WI38 (cell line): Measurements from ENCODE around the gene CPLANE2.

Source experiments
- H3K4me3 ChIP-seq: 2 replicates; pipeline ENCODE4 v1.5.1; 2011; ENCODE audit warnings: low read depth, mild to moderate bottlenecking, control low read depth, low read length
- CTCF ChIP-seq: IDR thresholded peaks from 2 replicates; pipeline ENCODE4 v1.5.1; 2012; ENCODE audit warnings: low read depth, mild to moderate bottlenecking, control low read depth, low read length

Gene CPLANE2

GRCh38 chr1:16207318-16208269 is 29.4 kb downstream of the CPLANE2 start:
- no peak for TF ChIP-seq CTCF
- H3K4me3 ChIP-seq: peak overlapping the region; percentile 59

- peak overlapping the region; percentile 59 for H3K4me3 ChIP-seq
- TF ChIP-seq CTCF: no peak
These were observed 30.3 kb downstream of the CPLANE2 start for GRCh38 chr1:16206547-16207317.

- TF ChIP-seq CTCF: no peak
- H3K4me3 ChIP-seq: peak overlapping the region; percentile 55
These were observed 31.0 kb downstream of the CPLANE2 start for GRCh38 chr1:16205891-16206546.

- no peak for TF ChIP-seq CTCF
- H3K4me3 ChIP-seq: no peak overlapping the region
These were observed 31.7 kb downstream of the CPLANE2 start for GRCh38 chr1:16205334-16205671.

GRCh38 chr1:16204634-16205333 is 32.2 kb downstream of the CPLANE2 start:
- no peak overlapping the region for H3K4me3 ChIP-seq
- TF ChIP-seq CTCF: no peak

GRCh38 chr1:16204216-16204615 is 32.8 kb downstream of the CPLANE2 start:
- no peak for TF ChIP-seq CTCF

More at GRCh38 chr1:16204216-16204615, 32.8 kb downstream of the CPLANE2 start:
- no peak overlapping the region for H3K4me3 ChIP-seq
